ENCODE measurements around the gene P2RX1. TPM values are rescaled to one million over a fixed set of nuclear protein-coding genes. Genes with fewer than 3 reads are reported as not detected.

Gene P2RX1
- total RNA-seq, 6 experiments from 2014 or later = 0.50 to 0.78 (median 0.58) TPM; not detected in 1

GRCh38 chr17:3847165-3847670 lies 69.0 kb downstream of the P2RX1 start:
- H3K4me3 ChIP-seq = no peak overlapping the region
- TF ChIP-seq POLR2A (IDR thresholded peaks at IDR 0.05) (no peak), CTCF (IDR thresholded peaks at IDR 0.05) (no peak)
- H3K4me1 ChIP-seq = peaks cover 0 to 13% (median 3%) of the 10 kb centered on the region in 4 donors
- H3K9me3 ChIP-seq = no peaks in the 10 kb centered on the region
- no peak for DNase-seq
- WGBS (ENCODE audit: insufficient coverage, low coverage, low lambda C conversion rate, missing lambda C conversion rate) = 80% methylated on average over 1 of the region's 9 CpGs
- H3K36me3 ChIP-seq = peaks cover 3 to 13% (median 5%) of the 10 kb centered on the region in 4 donors
- intact Hi-C loops (cut with DNase I) = loop anchor here in 1 of 2 donors (10.0 kb wide), 1 partner anchor 112 kb away; no protein-coding TSS in a partner anchor
- H3K27ac ChIP-seq = no peak overlapping the region
- ATAC-seq = no peak
- H3K27me3 ChIP-seq = no peaks in the 10 kb centered on the region

Other genes starting within 250 kb of the P2RX1 start
- gene TAX1BP3, start 247.9 kb downstream of the P2RX1 start, total RNA-seq = 10 to 100 TPM in 4 of 6 experiments, 1 to 10 TPM in 2; 8.1 to 60.9 (median 34.7) TPM
- 10 to 100 TPM; 19.7 to 27.7 (median 24.4) TPM for gene EMC6, start 247.7 kb downstream of the P2RX1 start, total RNA-seq
- gene P2RX5, start 220.3 kb downstream of the P2RX1 start, total RNA-seq = 1 to 10 TPM in 1 of 6 experiments, under 1 TPM in 5; 0.13 to 1.1 (median 0.40) TPM
- gene HASPIN, start 192.6 kb downstream of the P2RX1 start, total RNA-seq = 1 to 10 TPM in 1 of 6 experiments, under 1 TPM in 4, not detected in 1; 0.07 to 1.1 (median 0.27) TPM
- gene ITGAE, start 115.3 kb downstream of the P2RX1 start, total RNA-seq = 1 to 10 TPM; 5.4 to 7.7 (median 5.8) TPM
- gene NCBP3, start 70.2 kb downstream of the P2RX1 start, total RNA-seq = 10 to 100 TPM in 4 of 6 experiments, 1 to 10 TPM in 2; 8.6 to 15.1 (median 10.5) TPM
- 1 to 10 TPM in 2 of 6 experiments, under 1 TPM in 4; 0.35 to 1.1 (median 0.47) TPM for gene CAMKK1, start 23.4 kb downstream of the P2RX1 start, total RNA-seq
- 1 to 10 TPM; 1.5 to 4.3 (median 2.3) TPM for gene ATP2A3, start 48.0 kb upstream of the P2RX1 start, total RNA-seq
- gene ZZEF1, start 226.6 kb upstream of the P2RX1 start, total RNA-seq = 10 to 100 TPM; 17.1 to 24.9 (median 21.0) TPM
- gene CYB5D2, start 226.7 kb upstream of the P2RX1 start, total RNA-seq = 10 to 100 TPM; 10.4 to 22.8 (median 14.8) TPM